DOHH2 (cell line): ENCODE data around the gene NUP85.

Source experiments
- H3F3A ChIP-seq: fragments of 200-600 bp; sonication (generic), shearing (Covaris generic); 2 replicates; pipeline ENCODE4 v1.6.0; 2016; ENCODE audit warnings: antibody characterized with exemption, mild to moderate bottlenecking; ENCODE audit not compliant: control insufficient read depth, insufficient read depth
- H3K27ac ChIP-seq: fragments of 200-600 bp; sonication (generic); 2 replicates; pipeline ENCODE4 v1.5.1; 2014; ENCODE audit warnings: low read depth, mild to moderate bottlenecking, low read length, moderate library complexity
- H3K27me3 ChIP-seq: fragments of 200-600 bp; sonication (generic); 2 replicates; pipeline ENCODE4 v1.6.1; 2014; ENCODE audit warnings: mild to moderate bottlenecking, low read length, mixed read lengths; ENCODE audit not compliant: control insufficient read depth
- H3K36me3 ChIP-seq: fragments of 200-600 bp; sonication (generic); 2 replicates; pipeline ENCODE4 v1.6.1; 2014; ENCODE audit warnings: mild to moderate bottlenecking, low read length, moderate library complexity, mixed read lengths; ENCODE audit not compliant: control insufficient read depth
- H3K4me1 ChIP-seq: fragments of 200-600 bp; sonication (generic); 2 replicates; pipeline ENCODE4 v1.6.1; 2014; ENCODE audit warnings: mild to moderate bottlenecking, low read length, mixed read lengths; ENCODE audit not compliant: control insufficient read depth
- H3K4me2 ChIP-seq: fragments of 200-600 bp; sonication (generic); 2 replicates; pipeline ENCODE4 v1.6.0; 2014; ENCODE audit warnings: mild to moderate bottlenecking, low read length, moderate library complexity
- H3K4me3 ChIP-seq: fragments of 200-600 bp; sonication (generic); 2 replicates; pipeline ENCODE4 v1.5.1; 2014; ENCODE audit warnings: mild to moderate bottlenecking, low read length, mixed read lengths
- H3K79me2 ChIP-seq: fragments of 200-600 bp; sonication (generic); 2 replicates; pipeline ENCODE4 v1.6.1; 2014; ENCODE audit warnings: mild to moderate bottlenecking, low read length, mixed read lengths; ENCODE audit not compliant: control insufficient read depth
- H3K9me2 ChIP-seq: fragments of 200-600 bp; sonication (generic); replicated peaks from 2 replicates; pipeline ENCODE4 v1.6.1; 2014; ENCODE audit warnings: mild to moderate bottlenecking, low read length, mixed read lengths; ENCODE audit not compliant: control insufficient read depth
- H3K9me3 ChIP-seq: fragments of 200-600 bp; sonication (generic); 2 replicates; pipeline ENCODE4 v1.6.1; 2014; ENCODE audit warnings: antibody characterized with exemption, low read length, mixed read lengths; ENCODE audit not compliant: control insufficient read depth, insufficient read depth
- H4K20me1 ChIP-seq: fragments of 200-600 bp; sonication (generic); 2 replicates; pipeline ENCODE4 v1.6.0; 2014; ENCODE audit warnings: low read depth, mild to moderate bottlenecking, antibody characterized with exemption, low read length, moderate library complexity; ENCODE audit not compliant: control insufficient read depth, insufficient read depth
- CTCF ChIP-seq: fragments of 200-600 bp; sonication (generic); IDR thresholded peaks from one replicate; pipeline ENCODE4 v1.5.1; 2014; ENCODE audit warnings: antibody characterized with exemption, mild to moderate bottlenecking, low read depth, low read length; ENCODE audit not compliant: poor library complexity, severe bottlenecking
- EZH2phosphoT487 ChIP-seq: fragments of 200-600 bp; sonication (generic); IDR thresholded peaks from 2 replicates; pipeline ENCODE4 v1.6.1; 2017; ENCODE audit warnings: borderline replicate concordance, mild to moderate bottlenecking, antibody characterized with exemption, low read length, moderate library complexity, mixed read lengths

Gene NUP85

DNA sequence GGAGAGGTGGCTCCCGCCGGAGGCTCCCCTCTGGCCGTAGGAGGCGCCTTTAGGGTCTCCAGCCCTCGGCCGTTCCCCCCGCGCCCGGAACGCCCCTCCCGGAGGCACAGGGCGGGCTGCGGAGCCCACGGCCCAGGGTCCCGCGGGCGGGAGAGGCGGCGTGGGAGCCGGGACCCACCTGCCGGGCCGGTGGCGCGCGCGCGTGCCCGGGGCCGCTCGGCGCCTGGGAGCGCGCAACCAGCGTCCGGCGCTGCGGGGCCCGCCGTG, 65.4 kb downstream of the NUP85 start, which contains the start of gene MIF4GD:
TSS of gene MIF4GD (minus strand) at position 266 of the 267 bp plus-strand sequence. CDS start 1,036 bp downstream, outside the sequence.
- Histone ChIP-seq H3K36me3 (peaks cover 59% of the 10 kb centered on the region), H3K4me2 (peak within 1 kb of the TSS; percentile 98)

DNA sequence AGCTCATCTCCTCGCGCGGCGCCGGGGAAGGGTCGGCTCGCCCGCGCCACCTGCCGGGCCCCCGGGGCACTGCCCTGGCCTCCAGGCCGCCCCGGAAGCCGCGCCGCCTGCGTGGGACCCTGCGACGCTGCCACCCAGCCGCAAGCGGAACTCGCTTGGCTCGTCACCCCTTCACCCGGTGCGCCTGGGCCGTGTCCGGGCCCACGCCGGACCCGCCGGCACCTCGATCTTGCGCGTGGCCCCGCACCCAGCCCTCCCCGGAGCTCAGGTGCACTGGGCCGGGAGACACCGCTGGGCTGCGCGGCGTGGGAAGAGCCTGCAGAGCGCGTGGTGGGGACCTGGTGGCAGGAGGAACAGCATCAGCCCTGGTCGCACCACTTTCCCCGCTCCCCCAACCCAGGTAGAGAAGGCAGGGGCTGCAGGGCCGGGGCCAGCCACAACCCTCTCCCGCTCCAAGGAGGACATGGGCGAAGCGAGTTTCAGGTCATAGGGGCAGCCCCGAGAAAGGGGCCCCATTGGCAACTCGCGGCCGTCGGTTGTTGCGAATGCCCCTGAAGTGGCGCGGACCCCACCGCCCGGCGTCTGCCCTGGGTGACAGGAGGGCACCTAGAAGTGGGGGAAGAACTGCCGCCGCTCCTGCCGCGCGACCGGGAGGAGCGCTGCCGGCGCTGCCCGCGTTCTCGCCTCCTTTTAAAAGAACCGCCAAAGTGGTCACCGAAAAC, 65.9 kb downstream of the NUP85 start:
- H3K79me2 ChIP-seq = peaks cover 40% of the 10 kb centered on the region
- H3K4me1 ChIP-seq = peaks cover 32% of the 10 kb centered on the region
- no peaks in the 10 kb centered on the region for H4K20me1 ChIP-seq
- H3K4me3 ChIP-seq = peak overlapping the region; percentile 96
- H3K27ac ChIP-seq = peak overlapping the region; percentile 71
- TF ChIP-seq EZH2phosphoT487 (no peak), CTCF (peak; percentile 29)
- H3K36me3 ChIP-seq = peaks cover 54% of the 10 kb centered on the region
- H3K9me3 ChIP-seq = no peaks in the 10 kb centered on the region
- H3K4me2 ChIP-seq = peak overlapping the region; percentile 66
- peaks cover 20% of the 10 kb centered on the region for H3F3A ChIP-seq
- no peaks in the 10 kb centered on the region for H3K9me2 ChIP-seq
- no peaks in the 10 kb centered on the region for H3K27me3 ChIP-seq

More for the DNA sequence above, 65.4 kb downstream of the NUP85 start, which contains the start of gene MIF4GD:
- Histone ChIP-seq H3K27me3 (no peaks in the 10 kb centered on the region), H3K9me3 (no peaks in the 10 kb centered on the region), H3F3A (peaks cover 23% of the 10 kb centered on the region), H3K9me2 (no peaks in the 10 kb centered on the region), H3K27ac (peak within 1 kb of the TSS; percentile 71), H3K4me3 (peak within 1 kb of the TSS; percentile 96), H3K4me1 (peaks cover 32% of the 10 kb centered on the region), H3K79me2 (peaks cover 40% of the 10 kb centered on the region), H4K20me1 (no peaks in the 10 kb centered on the region)
- TF ChIP-seq CTCF (no peak), EZH2phosphoT487 (no peak)

DNA sequence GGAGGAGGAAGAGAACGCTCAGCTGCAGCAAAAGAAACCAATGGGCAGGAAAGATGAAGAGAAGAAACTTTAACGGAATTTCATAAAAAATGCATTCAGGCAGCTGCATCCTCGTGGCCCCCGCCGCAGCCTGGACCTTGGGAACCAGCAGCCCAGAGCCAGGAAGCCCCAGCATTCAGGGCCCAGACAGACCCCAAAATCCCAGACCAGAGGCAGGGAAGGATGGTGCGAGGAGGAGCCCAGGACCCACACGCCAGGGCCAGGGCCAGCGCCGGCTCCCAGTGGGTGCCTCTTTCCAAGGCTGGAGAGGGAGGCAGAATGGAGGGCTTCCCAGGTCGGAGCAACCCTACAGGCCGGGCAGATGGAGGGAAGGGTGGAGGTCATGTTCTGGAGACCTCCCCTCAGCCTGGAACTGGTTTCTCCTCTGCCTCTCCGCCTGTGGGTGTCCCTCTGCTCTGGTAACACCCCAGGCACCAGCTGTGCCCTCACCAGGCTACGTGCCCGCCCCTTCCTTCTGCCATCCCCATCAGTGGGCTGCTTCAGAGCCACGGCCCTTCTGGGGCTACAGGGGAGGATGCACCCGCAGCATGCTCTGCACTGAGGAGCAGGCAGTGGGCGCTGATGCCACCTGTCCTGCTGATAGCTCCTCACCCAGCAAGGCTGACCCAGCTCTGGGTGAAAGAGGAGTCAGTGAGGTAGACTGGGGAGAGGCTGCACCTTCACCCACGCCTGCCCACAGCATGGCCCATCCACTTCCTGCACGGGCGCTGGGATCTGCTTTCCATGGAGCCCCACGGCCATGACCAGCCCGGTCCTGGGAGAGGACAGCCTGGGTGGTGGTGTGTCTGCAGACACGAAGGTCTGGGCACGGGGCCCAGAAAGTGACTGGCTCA, 66.7 kb downstream of the NUP85 start:
- no peaks in the 10 kb centered on the region for H3K27me3 ChIP-seq
- H3K9me3 ChIP-seq = no peaks in the 10 kb centered on the region
- peaks cover 40% of the 10 kb centered on the region for H3K79me2 ChIP-seq
- peak overlapping the region; percentile 66 for H3K4me2 ChIP-seq
- peaks cover 50% of the 10 kb centered on the region for H3K36me3 ChIP-seq
- H4K20me1 ChIP-seq = no peaks in the 10 kb centered on the region
- H3F3A ChIP-seq = peaks cover 20% of the 10 kb centered on the region
- H3K27ac ChIP-seq = peak overlapping the region; percentile 71
- H3K4me3 ChIP-seq = peak overlapping the region; percentile 96
- H3K4me1 ChIP-seq = peaks cover 32% of the 10 kb centered on the region
- TF ChIP-seq CTCF = peak; percentile 34
- no peak for TF ChIP-seq EZH2phosphoT487
- H3K9me2 ChIP-seq = no peaks in the 10 kb centered on the region
